GM18499 (cell line): ENCODE results near the gene RGPD3.
"Not testable (repeated sequence)": the region's sequence is repeated elsewhere in the genome, so short reads cannot be mapped to it uniquely, and the experiment has no call there.

Source experiments
- ATAC-seq: cut with Tn5 transposase; IDR thresholded peaks from one replicate; pipeline ENCODE4 v1.9.1; 2021; ENCODE audit warnings: moderate number of reproducible peaks; ENCODE audit not compliant: insufficient read depth, unreplicated experiment

RGPD3 gene

DNA sequence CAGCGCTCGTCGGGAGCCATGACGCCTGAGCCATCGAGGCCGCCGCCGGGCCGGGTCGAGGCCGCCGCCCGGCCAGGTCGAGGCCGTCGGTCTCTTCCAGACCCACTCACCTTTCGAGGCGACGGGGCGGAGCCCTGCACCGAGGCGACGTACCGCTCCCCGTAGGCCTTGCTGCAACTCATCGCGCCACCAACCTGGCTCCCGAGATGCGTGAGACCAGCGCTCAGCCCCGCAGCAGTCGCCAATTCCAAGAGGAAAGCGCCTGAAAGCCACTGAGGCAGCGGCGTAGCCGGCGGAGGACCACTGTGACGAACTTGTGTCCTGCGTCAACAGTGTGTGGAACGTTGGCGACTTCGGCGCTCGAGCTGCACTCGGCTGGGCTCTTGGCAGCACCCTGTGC is at the start of gene RGPD3:
TSS of gene RGPD3 (minus strand) at position 307 of the 400 bp plus-strand sequence. CDS start at position 182, 125 bp downstream.
- not testable (repeated sequence) for ATAC-seq

DNA sequence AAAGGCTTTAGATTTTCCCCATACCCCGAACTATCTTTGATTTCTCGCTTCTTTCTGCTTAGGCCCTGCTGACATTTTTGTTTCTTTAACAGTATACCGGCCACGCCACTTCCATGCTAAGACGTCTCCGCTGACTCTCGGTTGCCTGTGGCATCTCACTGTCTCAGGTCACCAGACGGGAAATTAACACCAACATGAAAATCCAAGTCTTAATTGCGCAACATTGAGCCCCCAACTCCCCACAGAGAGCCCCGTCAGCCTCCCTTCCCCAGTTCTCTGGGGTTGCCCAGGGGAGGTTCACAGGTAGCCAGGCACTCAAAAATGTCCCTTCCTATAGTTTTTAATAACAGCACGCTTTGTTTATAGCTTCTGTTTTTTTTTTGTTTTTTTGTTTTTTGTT is 49.1 kb upstream of the RGPD3 start:
- no peak for ATAC-seq

DNA sequence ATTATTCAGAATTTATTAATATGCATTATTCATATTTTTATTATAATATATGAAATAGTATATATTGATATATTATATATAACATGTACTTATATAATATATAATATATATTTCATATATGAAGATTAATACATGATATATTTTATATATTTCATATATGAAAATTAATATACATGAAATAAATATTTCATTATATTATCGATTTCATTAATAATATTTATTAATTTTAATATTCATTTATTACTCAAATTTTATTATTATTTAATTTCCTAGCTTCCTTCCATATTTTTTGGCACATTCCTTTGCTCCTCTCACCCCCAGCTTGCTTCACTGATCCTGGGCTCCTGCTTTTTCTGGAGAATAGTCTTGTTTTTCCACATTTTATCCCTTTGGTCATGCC is 48.7 kb upstream of the RGPD3 start:
- ATAC-seq, result no peak

DNA sequence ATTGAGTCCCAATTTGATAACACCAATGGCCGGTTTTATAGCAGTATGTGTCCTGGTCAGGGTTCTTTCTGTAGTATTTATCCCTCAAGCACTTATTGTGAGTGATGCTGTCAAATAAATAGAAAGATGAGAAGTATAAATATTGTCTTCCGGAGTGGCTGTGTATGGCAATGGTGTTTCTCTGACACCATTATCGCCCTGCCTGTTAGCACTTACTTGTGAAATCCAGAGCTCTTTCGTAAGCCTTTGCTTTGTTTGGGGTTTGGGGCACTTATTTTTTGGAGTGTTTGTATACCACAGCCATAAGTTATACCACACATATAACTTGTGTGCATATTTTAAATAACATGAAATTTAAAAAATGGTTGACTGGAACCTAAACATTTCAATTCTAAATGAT is 48.2 kb upstream of the RGPD3 start:
- ATAC-seq, result no peak

DNA sequence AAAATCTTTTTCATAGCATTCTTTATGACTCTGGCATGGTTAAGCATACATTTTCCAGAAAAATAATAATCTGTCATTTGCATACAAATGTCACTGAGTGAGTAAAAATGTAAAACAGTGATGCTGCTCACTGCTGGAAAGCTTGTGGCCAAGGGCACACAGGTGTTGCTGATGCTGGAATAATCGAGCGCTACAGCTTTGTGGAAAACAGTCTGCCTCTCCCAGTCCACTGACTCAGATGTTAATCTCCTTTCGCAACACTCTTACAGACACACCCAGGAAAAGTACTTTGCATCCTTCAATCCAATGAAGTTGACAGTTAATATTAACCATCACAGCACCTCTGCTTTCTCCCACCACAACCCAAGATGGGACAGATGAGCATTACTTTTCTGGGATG is 46.6 kb upstream of the RGPD3 start:
- not testable (repeated sequence) for ATAC-seq

DNA sequence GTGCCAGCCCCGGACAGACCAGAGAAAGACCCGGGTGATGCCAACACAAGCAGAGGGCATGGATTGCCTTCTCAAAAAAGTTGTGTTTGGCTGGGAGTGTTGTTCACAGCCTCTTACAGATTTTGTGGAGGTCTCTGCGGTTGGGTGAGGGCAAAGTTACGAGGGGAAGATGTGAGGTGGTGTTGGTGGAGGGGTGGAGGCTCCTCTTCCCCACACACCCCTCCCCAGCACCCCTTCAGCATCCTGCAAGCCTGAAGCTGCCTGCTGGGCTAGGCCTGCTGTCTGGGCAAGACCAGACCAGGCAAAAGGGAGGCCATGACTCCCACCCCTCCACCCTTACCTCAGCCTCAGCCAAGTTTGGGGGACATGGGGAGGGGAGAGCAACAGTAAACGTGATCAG is 45.2 kb upstream of the RGPD3 start:
- ATAC-seq, result not testable (repeated sequence)

DNA sequence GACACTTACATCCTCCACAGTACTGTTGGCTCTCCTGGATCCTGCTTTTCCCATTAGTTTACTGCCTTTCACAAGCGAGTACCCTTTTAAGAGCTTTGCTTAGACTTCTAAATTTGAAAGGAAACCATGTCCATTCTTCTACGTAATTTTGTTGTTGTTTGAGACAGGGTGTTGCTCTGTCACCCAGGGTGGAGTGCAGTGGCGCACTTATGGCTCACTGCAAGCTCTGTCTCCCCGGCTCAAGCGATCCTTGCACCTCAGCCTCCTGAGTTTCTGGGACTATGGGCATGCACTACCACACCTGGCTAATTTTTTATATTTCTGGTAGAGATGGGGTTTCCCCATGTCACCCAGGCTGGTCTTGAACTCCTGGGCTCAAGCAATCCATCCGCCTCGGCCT is 43.7 kb upstream of the RGPD3 start:
- ATAC-seq, result not testable (repeated sequence)

DNA sequence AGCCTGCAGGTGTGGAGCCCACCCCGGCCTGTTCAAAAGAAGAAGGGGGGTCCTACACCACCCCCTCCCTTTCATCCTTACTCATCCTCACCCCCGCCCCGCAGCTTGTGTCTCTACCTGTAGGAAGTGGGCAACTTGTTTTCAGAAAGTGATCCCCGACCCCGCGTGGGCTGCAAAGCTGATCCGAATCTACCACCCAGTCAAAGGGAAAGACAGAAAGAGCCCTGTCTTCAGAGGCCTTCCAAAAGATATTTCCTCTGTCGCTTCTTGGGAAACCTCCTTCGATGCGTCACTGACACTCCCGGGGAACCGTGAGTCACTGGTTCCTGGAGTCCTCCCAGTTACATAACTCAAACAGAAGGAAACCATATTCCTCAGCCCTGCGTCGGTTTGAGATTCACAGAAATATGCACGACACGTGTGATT is 43.3 kb upstream of the RGPD3 start:
- ATAC-seq, result not testable (repeated sequence)

DNA sequence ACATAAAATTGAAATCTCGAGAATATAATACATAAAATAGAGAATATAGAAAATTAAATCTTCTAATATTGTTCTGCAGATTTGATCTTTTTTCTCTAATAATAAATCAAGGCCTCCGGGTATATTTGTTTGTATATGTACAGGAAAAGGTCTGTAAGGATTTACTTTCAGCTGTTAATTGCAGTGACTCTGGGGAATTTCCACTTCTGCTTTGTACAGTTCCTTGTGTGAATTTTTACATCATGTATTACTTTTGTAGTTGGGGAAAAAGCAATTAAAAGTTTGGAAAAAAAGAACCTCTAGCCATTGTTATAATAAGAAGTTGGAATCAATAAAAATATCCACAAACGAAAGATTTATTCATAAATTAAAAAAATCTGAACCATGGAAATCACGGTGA is 42.6 kb upstream of the RGPD3 start:
- not testable (repeated sequence) for ATAC-seq

DNA sequence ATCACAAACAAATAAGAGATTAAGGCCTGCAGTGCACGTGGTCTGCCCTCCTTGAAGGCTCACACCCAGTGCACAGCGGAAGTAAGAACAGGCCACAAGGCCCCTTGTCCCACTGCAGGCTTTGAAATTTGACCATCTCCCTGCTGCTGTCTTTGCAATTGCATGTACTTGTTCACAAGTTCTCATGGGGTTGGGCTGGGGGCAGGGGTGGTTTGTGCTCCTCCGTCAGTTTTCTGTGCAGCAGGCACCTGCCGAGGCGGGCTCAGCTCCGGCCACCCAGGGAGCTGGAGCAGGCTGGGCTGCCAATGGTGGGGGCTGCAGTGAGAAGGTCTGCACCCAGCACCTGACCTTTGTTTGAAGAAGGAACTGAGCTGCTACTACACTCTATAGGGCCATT is 41.2 kb upstream of the RGPD3 start:
- not testable (repeated sequence) for ATAC-seq

DNA sequence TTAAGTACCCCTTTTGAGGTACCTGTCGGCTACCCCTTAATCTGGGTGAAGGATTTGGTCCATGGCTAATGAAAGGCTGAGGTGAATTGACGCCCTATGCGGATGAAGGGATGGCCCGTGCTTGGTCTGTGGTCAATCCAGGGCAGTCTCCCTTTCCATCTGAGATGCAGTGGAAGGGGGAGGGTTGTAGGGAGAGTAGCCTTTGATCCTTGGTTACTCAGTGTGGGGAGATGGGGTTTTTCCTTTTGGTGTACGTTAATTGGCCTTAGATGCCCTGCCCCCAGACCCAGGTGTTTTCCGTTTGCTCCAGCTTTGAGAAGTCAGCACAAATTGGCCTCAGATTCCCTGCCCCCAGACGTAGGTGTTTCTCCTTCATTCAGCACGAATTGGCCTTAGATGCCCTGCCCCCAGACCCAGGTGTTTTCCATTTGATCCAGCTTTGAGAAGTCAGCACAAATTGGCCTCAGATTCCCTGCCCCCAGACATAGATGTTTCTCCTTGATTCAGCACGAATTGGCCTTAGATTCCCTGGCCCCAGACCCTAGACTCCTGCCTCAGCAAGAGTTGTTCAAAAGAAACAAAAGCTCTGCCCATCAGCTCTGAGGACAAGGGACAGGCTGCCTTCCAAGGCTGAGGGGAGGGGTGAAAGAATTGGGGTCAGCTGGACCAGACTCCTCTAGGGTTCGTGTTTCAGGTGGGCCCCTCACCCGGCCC is 40.6 kb upstream of the RGPD3 start:
- not testable (repeated sequence) for ATAC-seq

DNA sequence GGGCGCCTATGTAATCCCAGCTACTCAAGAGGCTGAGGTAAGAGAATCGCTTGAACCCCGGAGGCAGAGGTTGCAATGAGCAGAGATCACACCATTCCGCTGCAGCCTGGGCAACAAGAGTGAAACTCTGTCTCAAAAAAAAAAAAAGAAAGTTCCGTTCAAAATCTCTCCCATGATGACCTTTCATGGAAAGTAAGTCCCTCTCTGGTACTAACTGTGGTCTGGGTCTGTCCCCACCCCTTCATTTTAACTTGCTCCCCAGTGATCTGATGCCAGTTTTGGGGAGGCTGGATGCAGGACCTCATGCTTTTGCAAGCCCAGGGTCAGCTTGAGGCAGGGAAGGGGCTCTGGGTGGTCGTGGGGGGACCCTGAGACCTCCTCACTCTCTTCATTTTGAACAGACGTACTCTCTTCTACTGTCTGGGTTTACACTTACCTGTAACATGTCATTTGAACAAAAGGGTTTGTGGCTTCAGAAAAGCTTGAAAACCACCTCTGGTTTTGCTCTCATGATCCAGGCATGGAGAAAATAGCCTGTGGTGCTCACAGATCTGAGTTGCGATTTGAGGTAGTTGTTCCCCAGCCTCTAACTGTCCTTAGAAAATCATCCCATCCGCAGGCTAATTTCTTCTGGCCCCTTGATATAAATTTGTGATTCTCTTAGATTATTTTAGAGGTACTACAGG is 37.9 kb upstream of the RGPD3 start:
- not testable (repeated sequence) for ATAC-seq

DNA sequence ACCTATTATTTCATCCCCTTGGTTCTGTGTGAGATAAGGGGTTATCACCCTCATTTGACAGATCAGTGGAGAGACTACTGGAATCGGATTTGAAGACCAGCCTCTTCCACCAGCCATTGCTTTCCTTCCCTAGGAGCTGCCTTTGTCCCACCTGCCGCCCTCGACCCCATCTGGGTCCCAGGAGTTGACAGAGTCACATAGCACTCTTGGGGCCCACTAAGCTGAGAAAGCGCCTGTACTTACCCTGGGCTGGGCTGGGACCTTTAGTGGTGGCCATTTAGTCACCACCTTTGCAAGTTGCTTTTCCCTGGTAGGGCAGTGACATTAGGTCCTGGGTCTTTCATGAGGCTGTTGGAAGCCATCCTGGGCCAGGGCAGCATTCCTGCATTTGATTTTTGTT is 36.6 kb upstream of the RGPD3 start:
- ATAC-seq, result not testable (repeated sequence)

DNA sequence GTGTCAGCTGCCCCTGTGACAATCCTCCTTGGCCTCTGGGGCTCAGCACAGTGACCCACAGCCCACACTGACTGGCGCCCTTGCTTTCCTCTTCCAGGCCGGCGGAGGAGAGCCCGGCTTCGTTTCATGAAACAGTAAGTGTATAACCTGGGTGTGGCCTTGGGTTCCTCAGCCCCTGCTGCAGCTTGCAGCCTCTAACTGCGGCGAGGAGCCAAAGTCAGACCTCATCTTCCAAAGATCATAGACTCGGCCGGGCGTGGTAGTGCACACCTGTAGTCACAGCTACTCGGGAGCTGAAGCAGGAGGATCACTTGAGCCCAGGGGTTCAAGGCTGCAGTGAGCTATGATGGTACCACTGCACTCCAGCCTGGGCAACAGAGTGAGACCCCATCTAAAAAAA is 36.0 kb upstream of the RGPD3 start:
- not testable (repeated sequence) for ATAC-seq

DNA sequence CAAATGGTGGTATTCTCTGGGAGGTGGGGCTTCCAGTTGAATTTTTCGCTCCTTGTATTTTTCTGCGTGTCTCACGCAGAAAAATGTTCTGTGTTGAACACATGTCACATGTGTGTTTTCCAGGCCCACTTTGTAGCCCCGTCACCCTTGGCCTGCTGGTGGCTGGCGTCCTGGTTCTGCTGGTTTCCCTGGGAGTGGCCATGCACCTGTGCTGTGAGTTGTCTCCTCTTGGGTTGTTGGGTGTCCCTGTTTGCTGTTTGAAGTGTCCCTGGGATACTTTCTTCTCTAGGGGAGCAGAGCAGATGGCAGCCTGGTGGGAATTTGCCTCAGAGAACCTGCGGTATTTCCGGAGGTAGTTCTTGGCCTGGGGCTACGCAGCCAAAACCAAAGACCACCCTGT is 34.1 kb upstream of the RGPD3 start:
- not testable (repeated sequence) for ATAC-seq

DNA sequence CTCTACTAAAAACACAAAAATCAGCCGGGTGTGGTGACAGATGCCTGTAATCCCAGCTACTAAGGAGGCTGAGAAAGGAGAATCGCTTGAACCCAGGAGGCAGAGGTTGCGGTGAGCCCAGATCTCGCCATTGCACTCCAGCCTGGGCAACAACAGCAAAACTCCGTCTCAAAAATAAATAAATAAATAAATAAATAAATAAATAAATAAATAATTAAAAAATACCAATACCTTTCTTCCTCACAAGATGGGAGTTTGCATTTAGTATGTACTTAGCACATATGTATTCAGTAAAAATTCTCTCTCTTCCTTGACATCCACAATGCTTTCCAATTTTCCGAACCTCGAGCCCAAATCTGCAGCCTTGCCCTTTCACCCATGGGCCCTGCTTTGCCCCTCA is 32.1 kb upstream of the RGPD3 start:
- ATAC-seq, result not testable (repeated sequence)

DNA sequence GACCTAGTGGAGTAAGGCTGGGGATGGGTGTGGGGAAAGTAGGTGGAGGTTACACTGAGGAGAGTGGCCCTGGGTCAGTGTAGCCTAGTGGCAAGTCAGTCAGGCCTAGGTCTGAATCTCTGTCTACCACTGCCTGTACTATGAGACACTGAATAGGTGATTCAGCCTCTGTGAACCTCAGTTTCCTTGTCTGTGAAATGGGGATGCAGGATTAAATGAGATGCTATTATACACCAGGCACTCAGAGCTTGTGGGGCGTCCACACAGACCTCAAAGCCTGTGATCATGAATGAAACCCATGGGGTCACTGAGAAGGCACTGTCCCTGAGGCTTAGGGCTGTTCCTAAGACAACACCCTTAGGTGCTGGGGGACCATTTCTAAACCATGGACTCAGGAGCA is 30.3 kb upstream of the RGPD3 start:
- ATAC-seq, result not testable (repeated sequence)

DNA sequence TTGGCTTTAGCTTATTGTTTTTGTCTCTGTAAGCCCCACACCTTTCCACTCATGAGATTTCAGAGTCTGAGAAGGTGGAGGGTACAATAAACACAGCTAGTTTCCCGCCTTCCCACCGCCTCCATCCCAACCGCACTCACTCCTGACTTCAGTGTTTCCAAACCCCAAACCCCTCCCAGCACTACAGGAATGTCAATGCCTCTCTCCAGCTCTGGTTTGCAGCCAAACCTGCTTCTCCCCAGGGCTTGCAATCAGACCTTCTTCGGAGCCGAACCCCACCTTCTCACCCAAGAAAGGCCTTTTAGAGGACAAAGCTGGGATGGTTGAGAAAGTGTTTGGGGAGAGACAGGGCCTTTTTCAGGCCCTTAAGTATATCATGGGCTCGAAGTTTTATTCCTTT is 24.7 kb upstream of the RGPD3 start:
- ATAC-seq, result not testable (repeated sequence)

DNA sequence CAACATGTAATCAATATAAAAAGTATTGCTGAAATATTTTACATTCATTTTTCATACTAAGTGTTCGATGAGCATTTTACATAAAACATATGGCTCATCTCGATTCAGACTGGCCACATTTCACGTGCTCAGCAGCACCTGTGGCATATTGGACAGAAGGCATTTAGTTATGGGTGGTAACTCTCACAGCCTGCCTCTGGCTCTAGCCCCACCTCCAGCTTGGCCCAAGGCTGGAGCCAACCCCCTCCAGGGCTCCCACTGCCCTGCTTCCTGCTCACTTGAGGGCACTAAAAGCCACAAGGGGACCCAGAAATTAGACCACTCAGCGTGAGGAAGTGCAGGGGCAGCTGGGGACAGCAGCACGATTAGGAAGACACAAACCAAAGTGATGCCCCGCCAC is 24.2 kb upstream of the RGPD3 start:
- ATAC-seq, result not testable (repeated sequence)

DNA sequence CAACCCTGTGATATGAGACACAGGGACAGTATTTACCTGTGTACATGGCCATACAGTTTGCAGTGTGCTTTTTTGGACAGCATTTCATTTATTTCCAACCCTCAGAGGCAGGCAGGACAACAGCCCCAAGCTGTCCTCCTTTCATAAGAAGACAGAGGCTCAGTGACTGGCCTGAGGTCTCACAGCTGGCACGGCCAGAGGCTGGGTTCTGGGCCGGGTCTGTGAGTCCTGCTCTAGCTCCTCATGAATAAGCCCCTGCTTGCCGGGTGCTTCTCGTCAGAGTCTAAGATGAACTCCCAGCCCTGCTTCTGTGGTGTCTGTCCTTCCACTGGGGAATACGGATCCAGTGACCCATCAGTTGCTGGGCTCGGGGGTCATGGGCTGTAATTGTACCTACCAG is 21.5 kb upstream of the RGPD3 start:
- ATAC-seq, result not testable (repeated sequence)

DNA sequence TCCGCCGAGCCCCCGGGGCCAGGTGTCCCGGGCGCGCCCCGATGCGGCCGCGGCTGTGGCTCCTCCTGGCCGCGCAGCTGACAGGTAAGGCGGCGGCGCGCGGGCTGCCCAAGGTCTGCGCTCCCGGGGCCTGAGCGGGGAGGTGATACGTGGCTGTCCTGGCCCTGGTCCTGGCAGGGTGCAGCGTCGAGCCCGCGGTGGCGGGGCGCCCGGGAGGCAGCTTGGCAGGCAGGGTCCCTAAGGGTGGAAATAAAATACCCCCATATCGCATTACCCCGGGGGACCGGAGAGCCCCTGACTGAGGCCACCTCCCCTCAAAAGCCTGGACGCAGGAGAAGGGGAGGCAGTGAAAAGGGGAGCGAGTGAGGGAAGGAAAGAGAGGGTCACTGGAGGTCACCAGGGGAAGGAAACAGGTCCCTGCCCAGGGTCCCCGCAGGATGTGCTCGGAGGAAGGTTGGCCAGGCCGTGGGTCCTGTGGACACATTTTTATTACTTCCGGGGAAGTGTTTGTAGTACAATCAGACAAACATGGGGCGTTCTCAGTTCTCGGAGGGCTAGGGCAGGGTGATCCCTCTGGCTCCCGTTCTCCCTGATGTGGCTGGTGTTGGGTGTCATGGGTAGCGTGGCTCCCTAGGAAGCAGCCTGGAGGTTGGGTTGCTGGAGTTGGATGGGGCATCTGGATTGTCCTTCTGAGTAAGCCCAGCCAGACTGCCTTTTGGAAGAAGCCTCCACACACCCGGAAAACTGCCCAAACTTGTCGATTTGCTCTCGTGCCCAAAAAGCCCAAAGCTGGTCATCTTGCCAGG is 19.4 kb upstream of the RGPD3 start:
- not testable (repeated sequence) for ATAC-seq
